T-cell (primary cell): ENCODE results near the gene ARHGAP21. TPM values are rescaled to one million over a fixed set of nuclear protein-coding genes. Genes with fewer than 3 reads are reported as not detected.

Experiments
- ATAC-seq, 4 experiments: fragments of 200-7000 bp in 3 of 4; fragments of 150-1000 bp in 1 of 4; cut with Tn5 transposase; replicated peaks in 1 of 4; 1 replicate in 3 of 4; 2 replicates in 1 of 4; pipeline ENCODE4 v1.10.0; 2021; ENCODE audit warnings: moderate library complexity in 3 of 4, mild to moderate bottlenecking in 2 of 4, moderate number of reproducible peaks in 1 of 4
- CTCF ChIA-PET, 2 donors: fragments of 300-600 bp; sonication (Branson Sonifier 250); formaldehyde crosslinking; loops; one replicate each; lab custom pipeline; 2022; ENCODE audit warnings: antibody characterized with exemption in 2 of 2; lab: Charles Lee
- POLR2A ChIA-PET, 2 donors: fragments of 300-600 bp; sonication (Branson Sonifier 250); formaldehyde crosslinking; loops; one replicate each; lab custom pipeline; 2022; ENCODE audit warnings: antibody characterized with exemption in 2 of 2; lab: Charles Lee
- DNase-seq, 35 experiments: peaks; one replicate each; pipeline versions ENCODE4 v3.0.0 to v3.0.0-alpha.2; 2013 to 2023
- H3K27ac ChIP-seq: one replicate; pipeline ENCODE4 v1.5.1; 2013; ENCODE audit warnings: low read length
- H3K27me3 ChIP-seq, 2 experiments: replicated peaks in 1 of 2; 1 replicate in 1 of 2; 2 replicates in 1 of 2; pipeline versions ENCODE4 v1.6.1 to v1.7.0; 2013; ENCODE audit warnings: low read length in 1 of 2, mixed read lengths in 1 of 2; ENCODE audit not compliant: control insufficient read depth in 2 of 2, insufficient read depth in 2 of 2; ENCODE audit errors: extremely low read depth in 1 of 2
- H3K36me3 ChIP-seq, 2 donors: 1 replicate in 1 of 2; 2 replicates in 1 of 2; pipeline versions ENCODE4 v1.6.1 to v1.7.0; 2013; ENCODE audit warnings: low read length in 1 of 2; ENCODE audit not compliant: control insufficient read depth in 2 of 2, insufficient read depth in 1 of 2; ENCODE audit errors: extremely low read depth in 1 of 2
- H3K4me1 ChIP-seq, 2 experiments: 1 replicate in 1 of 2; 2 replicates in 1 of 2; pipeline versions ENCODE4 v1.6.1 to v1.7.0; 2013; ENCODE audit warnings: low read length in 2 of 2, mixed read lengths in 1 of 2; ENCODE audit not compliant: insufficient read depth in 2 of 2, control insufficient read depth in 1 of 2; ENCODE audit errors: extremely low read depth in 1 of 2
- H3K4me3 ChIP-seq, 2 donors: 1 replicate in 1 of 2; 2 replicates in 1 of 2; pipeline versions ENCODE4 v1.5.1 to v1.7.0; 2013; ENCODE audit warnings: mild to moderate bottlenecking in 2 of 2, low read length in 1 of 2, moderate library complexity in 1 of 2; ENCODE audit not compliant: control insufficient read depth in 1 of 2; ENCODE audit errors: extremely low read depth in 1 of 2
- H3K9me3 ChIP-seq: 2 replicates; pipeline ENCODE4 v1.7.0; 2013
- H3K27ac Mint-ChIP-seq, 2 donors: one replicate each; pipeline ENCODE4 v1.8.0; 2020 to 2021; ENCODE audit warnings: mild to moderate bottlenecking in 2 of 2, mixed read lengths in 2 of 2
- H3K27me3 Mint-ChIP-seq, 2 donors: one replicate each; pipeline ENCODE4 v1.8.0; 2021 to 2022; ENCODE audit warnings: mixed read lengths in 2 of 2
- H3K36me3 Mint-ChIP-seq: one replicate; pipeline ENCODE4 v1.8.0; 2021; ENCODE audit warnings: mixed read lengths
- H3K4me1 Mint-ChIP-seq, 3 donors: one replicate each; pipeline ENCODE4 v1.8.0; 2020 to 2022; ENCODE audit warnings: mixed read lengths in 3 of 3, mild to moderate bottlenecking in 1 of 3
- H3K4me3 Mint-ChIP-seq, 3 donors: one replicate each; pipeline ENCODE4 v1.8.0; 2020 to 2022; ENCODE audit warnings: mild to moderate bottlenecking in 3 of 3, mixed read lengths in 3 of 3, moderate library complexity in 3 of 3
- H3K9me3 Mint-ChIP-seq, 3 donors: one replicate each; pipeline ENCODE4 v1.8.0; 2020 to 2022; ENCODE audit warnings: mixed read lengths in 3 of 3
- WGBS: methylation state at CpG from one replicate; pipeline ENCODE4 v1.1.5; 2013; ENCODE audit warnings: missing lambda C conversion rate; ENCODE audit not compliant: insufficient coverage; 5-methylcytosine and 5-hydroxymethylcytosine counted together
- total RNA-seq, 35 experiments: library from RNA in 6 of 35; stranded (reverse) in 6 of 35; fragments of 120-200 nt in 1 of 35; gene quantifications; one replicate each; pipeline versions ENCODE4 v1.2.1 to v1.2.4 and lab custom pipeline; 2013 to 2026

ARHGAP21 gene
- total RNA-seq, 5 donors from 2014 or later (not counting 1 experiment from before 2014, with no cell fraction given) = 19.1 to 45.8 (median 26.1) TPM

DNA sequence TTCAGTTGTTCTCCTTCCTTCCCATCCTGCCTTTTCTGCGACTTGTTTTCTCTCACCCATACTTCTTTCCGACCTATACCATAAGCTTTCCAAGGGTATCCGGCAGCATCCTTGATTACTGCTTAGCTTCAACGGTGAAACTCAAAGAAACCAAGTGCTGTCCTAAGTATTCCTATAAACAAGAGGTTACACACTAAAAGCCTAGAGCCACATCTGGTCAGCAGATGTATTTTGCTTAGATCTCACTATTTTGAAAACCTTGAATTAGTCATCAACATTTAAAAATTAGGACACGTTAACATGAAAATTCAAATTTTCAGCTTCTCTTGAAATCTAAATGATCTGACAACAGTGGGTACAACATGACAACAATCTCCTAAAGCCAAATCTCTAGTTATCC lies 20.0 kb downstream of the ARHGAP21 start:
- ATAC-seq (no peak), DNase-seq (no peak)
- Mint-ChIP-seq H3K27ac (no peak overlapping the region), H3K4me3 (no peak overlapping the region), H3K36me3 (no peaks in the 10 kb centered on the region), H3K27me3 (no peaks in the 10 kb centered on the region), H3K9me3 (no peaks in the 10 kb centered on the region), H3K4me1 (peaks cover 7 to 13% (median 12%) of the 10 kb centered on the region in 3 donors)
- H3K9me3 ChIP-seq = no peaks in the 10 kb centered on the region
- no peaks in the 10 kb centered on the region for H3K4me1 ChIP-seq
- WGBS = 98% methylated on average over 5 of the region's 5 CpGs
- ChIA-PET POLR2A (no interaction called here), CTCF (interaction anchor here in 1 of 2 donors (0.7 kb wide), 1 partner anchor 41 kb away, joined by 3 read pairs; no protein-coding TSS in a partner anchor)
- no peaks in the 10 kb centered on the region for H3K27me3 ChIP-seq
- H3K4me3 ChIP-seq = no peak overlapping the region
- no peak overlapping the region for H3K27ac ChIP-seq
- peaks cover 0 to 3% of the 10 kb centered on the region in 2 donors for H3K36me3 ChIP-seq

DNA sequence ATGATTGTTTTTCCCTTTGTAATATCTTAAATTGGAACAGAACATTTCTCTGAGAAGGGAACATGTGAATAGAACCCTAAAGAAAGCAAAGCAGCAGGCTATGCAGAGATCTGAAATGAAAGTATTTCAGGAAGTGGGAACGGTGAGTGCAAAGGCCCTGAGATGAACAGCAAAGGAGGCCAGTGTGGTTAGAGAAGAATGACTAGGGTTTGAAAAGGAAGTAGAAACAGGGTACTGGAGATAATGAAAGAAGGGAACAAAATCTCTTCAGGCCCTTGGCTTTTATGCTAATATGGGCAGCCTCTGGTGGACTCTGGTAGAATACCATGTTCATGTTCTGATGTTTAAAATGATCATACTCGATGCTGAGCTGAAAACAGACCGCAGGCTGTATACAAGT lies 22.2 kb downstream of the ARHGAP21 start:
- Mint-ChIP-seq H3K36me3 (no peaks in the 10 kb centered on the region), H3K27ac (no peak overlapping the region), H3K4me3 (no peak overlapping the region), H3K4me1 (peaks cover 7 to 13% (median 12%) of the 10 kb centered on the region in 3 donors), H3K9me3 (no peaks in the 10 kb centered on the region), H3K27me3 (no peaks in the 10 kb centered on the region)
- H3K4me3 ChIP-seq = no peak overlapping the region
- WGBS = 0% methylated on average over 1 of the region's 3 CpGs
- H3K27ac ChIP-seq = no peak overlapping the region
- no peaks in the 10 kb centered on the region for H3K4me1 ChIP-seq
- ChIA-PET POLR2A (no interaction called here), CTCF (interaction anchor here in 1 of 2 donors (0.9 kb wide), 1 partner anchor 9 kb away, joined by 5 read pairs; no protein-coding TSS in a partner anchor)
- ATAC-seq = no peak
- H3K9me3 ChIP-seq = no peaks in the 10 kb centered on the region
- no peaks in the 10 kb centered on the region for H3K27me3 ChIP-seq
- H3K36me3 ChIP-seq = peaks cover 0 to 3% of the 10 kb centered on the region in 2 donors
- no peak for DNase-seq

DNA sequence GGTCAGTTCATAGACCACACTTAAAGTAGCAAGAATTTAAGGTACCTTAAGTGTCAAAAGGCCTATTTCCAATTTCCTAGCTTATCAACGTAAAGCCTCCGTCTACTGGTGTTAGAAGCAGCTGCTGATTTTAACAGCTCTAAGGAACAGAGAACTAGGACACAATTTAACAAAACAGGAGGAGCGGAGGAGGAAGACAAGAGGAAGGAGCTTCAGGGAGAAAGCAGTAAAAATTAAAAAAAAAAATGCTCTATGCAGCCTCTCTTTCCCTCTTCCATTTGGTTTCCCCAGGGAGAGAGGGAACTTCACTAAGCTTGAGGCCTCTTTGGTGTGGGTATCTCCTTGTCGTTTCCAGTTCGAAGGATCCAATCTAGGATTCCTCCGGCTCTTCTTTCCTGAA lies 22.7 kb downstream of the ARHGAP21 start:
- H3K27me3 Mint-ChIP-seq = no peaks in the 10 kb centered on the region
- WGBS = no CpG with 5 or more reads among the region's 6 CpGs
- DNase-seq = no peak
- ChIA-PET CTCF (interaction anchor here (0.6 to 0.9 kb wide), 2 partner anchors 9 kb away, joined by 3 to 5 read pairs; no protein-coding TSS in a partner anchor), POLR2A (no interaction called here)
- H3K27ac ChIP-seq = no peak overlapping the region
- no peak for ATAC-seq
- H3K27ac Mint-ChIP-seq = no peak overlapping the region
- H3K9me3 ChIP-seq = no peaks in the 10 kb centered on the region
- no peaks in the 10 kb centered on the region for H3K4me1 ChIP-seq
- H3K27me3 ChIP-seq = no peaks in the 10 kb centered on the region
- H3K36me3 ChIP-seq = peaks cover 0 to 3% of the 10 kb centered on the region in 2 donors
- H3K4me3 ChIP-seq = no peak overlapping the region
- no peaks in the 10 kb centered on the region for H3K36me3 Mint-ChIP-seq
- H3K9me3 Mint-ChIP-seq = no peaks in the 10 kb centered on the region
- peaks cover 7 to 13% (median 12%) of the 10 kb centered on the region in 3 donors for H3K4me1 Mint-ChIP-seq
- H3K4me3 Mint-ChIP-seq = no peak overlapping the region

DNA sequence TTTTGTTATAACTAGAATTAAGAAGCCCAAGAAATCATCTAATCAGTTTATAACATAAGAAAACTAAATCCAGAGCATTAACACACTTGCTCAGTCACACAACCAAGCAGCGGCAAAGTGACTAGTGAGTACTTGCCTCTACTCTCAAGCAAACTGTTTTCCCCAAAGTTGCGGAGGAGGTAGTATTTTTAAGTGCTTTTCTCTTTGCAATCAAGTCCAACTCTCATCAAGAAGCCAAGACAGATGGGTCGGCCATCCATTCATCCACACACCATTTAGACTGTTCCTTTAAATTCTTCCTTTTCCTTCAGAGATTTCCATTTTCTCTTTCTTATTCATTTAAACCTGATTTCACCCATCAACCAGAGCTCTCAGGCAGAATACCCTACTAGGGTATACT lies 25.4 kb downstream of the ARHGAP21 start:
- no peaks in the 10 kb centered on the region for H3K4me1 ChIP-seq
- DNase-seq = no peak
- Mint-ChIP-seq H3K4me3 (no peak overlapping the region), H3K36me3 (no peaks in the 10 kb centered on the region), H3K27ac (no peak overlapping the region), H3K9me3 (no peaks in the 10 kb centered on the region), H3K4me1 (peaks cover 7 to 13% (median 11%) of the 10 kb centered on the region in 3 donors), H3K27me3 (no peaks in the 10 kb centered on the region)
- POLR2A ChIA-PET = interaction anchor here (0.6 to 0.9 kb wide), 2 partner anchors 31 to 47 kb away, joined by 4 read pairs; no protein-coding TSS in a partner anchor
- CTCF ChIA-PET = no interaction called here
- ATAC-seq = no peak
- no peak overlapping the region for H3K27ac ChIP-seq
- peaks cover 0 to 3% of the 10 kb centered on the region in 2 donors for H3K36me3 ChIP-seq
- no peaks in the 10 kb centered on the region for H3K9me3 ChIP-seq
- WGBS = 100% methylated on average over 1 of the region's 3 CpGs
- no peak overlapping the region for H3K4me3 ChIP-seq
- H3K27me3 ChIP-seq = no peaks in the 10 kb centered on the region

GRCh38 chr10:24697080-24697479 lies 26.6 kb downstream of the ARHGAP21 start:
- Mint-ChIP-seq H3K27me3 (no peaks in the 10 kb centered on the region), H3K9me3 (no peaks in the 10 kb centered on the region), H3K27ac (no peak overlapping the region), H3K36me3 (no peaks in the 10 kb centered on the region), H3K4me1 (peaks cover 7 to 11% (median 9%) of the 10 kb centered on the region in 3 donors), H3K4me3 (no peak overlapping the region)
- Histone ChIP-seq H3K9me3 (no peaks in the 10 kb centered on the region), H3K27me3 (no peaks in the 10 kb centered on the region), H3K36me3 (peaks cover 0 to 3% of the 10 kb centered on the region in 2 donors), H3K4me1 (no peaks in the 10 kb centered on the region), H3K27ac (no peak overlapping the region), H3K4me3 (no peak overlapping the region)
- ATAC-seq = no peak
- ChIA-PET CTCF (no interaction called here), POLR2A (no interaction called here)
- no peak for DNase-seq
- WGBS = 100% methylated on average over 1 of the region's 2 CpGs

DNA sequence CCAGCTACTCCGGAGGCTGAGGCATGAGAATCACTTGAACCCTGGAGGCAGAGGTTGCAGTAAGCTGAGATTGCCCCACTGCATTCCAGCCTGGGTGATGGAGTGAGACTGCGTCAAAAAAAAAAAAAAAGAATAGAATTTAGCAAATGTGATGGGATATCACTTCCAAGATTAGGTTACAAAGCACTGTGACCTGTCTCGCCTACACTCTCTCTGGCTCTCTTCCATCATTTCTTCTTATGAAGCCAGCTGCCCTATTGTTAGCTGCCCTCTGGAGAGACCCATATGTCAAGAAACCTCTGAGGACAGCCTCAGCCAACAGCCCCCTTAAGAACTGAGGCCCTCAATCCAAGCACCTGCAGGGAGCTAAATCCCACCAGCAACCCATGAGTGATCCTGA lies 28.2 kb downstream of the ARHGAP21 start:
- H3K27ac Mint-ChIP-seq = no peak overlapping the region
- 89% methylated on average over 1 of the region's 3 CpGs for WGBS
- Histone ChIP-seq H3K27me3 (no peaks in the 10 kb centered on the region), H3K27ac (no peak overlapping the region), H3K9me3 (no peaks in the 10 kb centered on the region), H3K4me3 (no peak overlapping the region), H3K4me1 (no peaks in the 10 kb centered on the region), H3K36me3 (peaks cover 0 to 3% of the 10 kb centered on the region in 2 donors)
- ATAC-seq (no peak), DNase-seq (no peak)
- H3K27me3 Mint-ChIP-seq = no peaks in the 10 kb centered on the region
- peaks cover 0 to 6% (median 3%) of the 10 kb centered on the region in 3 donors for H3K4me1 Mint-ChIP-seq
- POLR2A ChIA-PET = interaction anchor here in 1 of 2 donors (0.6 to 0.7 kb wide), 2 partner anchors 66 to 339 kb away, joined by 4 read pairs; no protein-coding TSS in a partner anchor
- H3K36me3 Mint-ChIP-seq = peaks cover 2% of the 10 kb centered on the region
- H3K9me3 Mint-ChIP-seq = no peaks in the 10 kb centered on the region
- no peak overlapping the region for H3K4me3 Mint-ChIP-seq
- CTCF ChIA-PET = no interaction called here
